H1 (cell line): ENCODE measurements around the gene UTS2B. TPM values are rescaled to one million over a fixed set of nuclear protein-coding genes. Genes with fewer than 3 reads are reported as not detected.

ENCODE experiments used
- CTCF ChIA-PET: fragments of 300-600 bp; sonication (Branson Sonifier 250); formaldehyde crosslinking; loops from one replicate; lab custom pipeline; 2021; ENCODE audit not compliant: partially characterized antibody; lab: Charles Lee
- POLR2A ChIA-PET: fragments of 300-600 bp; sonication (Branson Sonifier 250); formaldehyde crosslinking; loops from one replicate; lab custom pipeline; 2021; ENCODE audit warnings: inconsistent platforms; ENCODE audit not compliant: partially characterized antibody; lab: Charles Lee
- DNase-seq, 2 experiments: peaks; one replicate each; pipeline versions ENCODE4 v3.0.0 to v3.0.0-alpha.2; 2010 to 2022; ENCODE audit warnings: low spot score in 2 of 2, low read depth in 1 of 2, mixed read lengths in 1 of 2
- FAIRE-seq: peaks from 2 replicates; lab custom pipeline; 2011; peaks lifted over from hg19 to GRCh38; lab: Jason Lieb, UNC
- H2AFZ ChIP-seq: 2 replicates; pipeline ENCODE4 v1.8.1; 2012; ENCODE audit warnings: low read length, inconsistent platforms
- H2AK5ac ChIP-seq: 2 replicates; pipeline ENCODE4 v1.6.1; 2013; ENCODE audit warnings: low read depth, low read length
- H2BK120ac ChIP-seq: replicated peaks from 2 replicates; pipeline ENCODE3; 2013; ENCODE audit warnings: low read depth, low read length, inconsistent platforms
- H2BK12ac ChIP-seq: 2 replicates; pipeline ENCODE4 v1.6.1; 2013; ENCODE audit warnings: low read depth, low read length
- H2BK15ac ChIP-seq: 2 replicates; pipeline ENCODE4 v1.6.1; 2013; ENCODE audit warnings: low read length
- H2BK20ac ChIP-seq: 2 replicates; pipeline ENCODE4 v1.6.1; 2013; ENCODE audit warnings: low read length
- H2BK5ac ChIP-seq: 2 replicates; pipeline ENCODE4 v1.6.1; 2013; ENCODE audit warnings: low read depth, low read length
- H3K14ac ChIP-seq: 2 replicates; pipeline ENCODE4 v1.6.1; 2013; ENCODE audit warnings: inconsistent platforms; ENCODE audit not compliant: insufficient read length
- H3K18ac ChIP-seq: 2 replicates; pipeline ENCODE4 v1.6.1; 2013; ENCODE audit warnings: low read length; ENCODE audit errors: extremely low read depth
- H3K23ac ChIP-seq: 2 replicates; pipeline ENCODE4 v1.6.1; 2013; ENCODE audit warnings: inconsistent platforms; ENCODE audit not compliant: insufficient read length
- H3K23me2 ChIP-seq: 2 replicates; pipeline ENCODE4 v1.6.1; 2013; ENCODE audit warnings: low read depth, low read length
- H3K27ac ChIP-seq: 2 replicates; pipeline ENCODE4 v1.6.1; 2011; ENCODE audit warnings: low read depth, low read length, inconsistent platforms
- H3K27me3 ChIP-seq, 4 experiments: replicated peaks in 1 of 4; 1 replicate in 1 of 4; 2 replicates in 3 of 4; pipeline versions ENCODE4 v1.6.1 to v1.8.1; 2011 to 2013; ENCODE audit warnings: low read length in 3 of 4, mild to moderate bottlenecking in 3 of 4, inconsistent platforms in 2 of 4, mixed read lengths in 2 of 4, moderate library complexity in 1 of 4; ENCODE audit not compliant: control insufficient read depth in 3 of 4, insufficient read depth in 3 of 4; ENCODE audit errors: extremely low read depth in 1 of 4
- H3K36me3 ChIP-seq, 4 experiments: 2 replicates each; pipeline versions ENCODE4 v1.6.1 to v1.8.1; 2011 to 2013; ENCODE audit warnings: mild to moderate bottlenecking in 4 of 4, low read length in 3 of 4, moderate library complexity in 2 of 4, control low read depth in 1 of 4, inconsistent platforms in 1 of 4; ENCODE audit not compliant: insufficient read depth in 4 of 4, control insufficient read depth in 2 of 4
- H3K4ac ChIP-seq: replicated peaks from 2 replicates; pipeline ENCODE3; 2013; ENCODE audit warnings: low read length, low read depth, mixed read lengths, inconsistent platforms; ENCODE audit not compliant: insufficient read length
- H3K4me1 ChIP-seq, 4 experiments: replicated peaks in 1 of 4; 1 replicate in 1 of 4; 2 replicates in 3 of 4; pipeline versions ENCODE4 v1.6.1 to v1.8.1; 2011 to 2013; ENCODE audit warnings: low read length in 3 of 4, inconsistent platforms in 2 of 4, mixed read lengths in 1 of 4; ENCODE audit not compliant: insufficient read depth in 4 of 4, control insufficient read depth in 3 of 4
- H3K4me2 ChIP-seq, 2 experiments: 2 replicates each; pipeline versions ENCODE4 v1.6.1 to v1.8.1; 2011 to 2013; ENCODE audit warnings: low read depth in 2 of 2, low read length in 2 of 2, control low read depth in 1 of 2, inconsistent platforms in 1 of 2, mild to moderate bottlenecking in 1 of 2; ENCODE audit not compliant: insufficient read depth in 1 of 2
- H3K4me3 ChIP-seq, 4 experiments: fragments of 200-600, 300-600 bp in 1 of 4; sonication (generic), shearing (Covaris generic), sonication (Bioruptor Twin) in 1 of 4; 2 replicates each; pipeline versions ENCODE4 v1.5.1 to v1.8.1; 2011 to 2016; ENCODE audit warnings: low read length in 4 of 4, low read depth in 3 of 4, control low read depth in 2 of 4, inconsistent platforms in 2 of 4, mild to moderate bottlenecking in 2 of 4, mixed read lengths in 1 of 4, moderate library complexity in 1 of 4; ENCODE audit not compliant: insufficient read depth in 2 of 4; ENCODE audit errors: extremely low read depth in 1 of 4
- H3K56ac ChIP-seq: replicated peaks from 2 replicates; pipeline ENCODE3; 2013; ENCODE audit warnings: low read depth, mild to moderate bottlenecking, mixed read lengths, low read length, inconsistent platforms; ENCODE audit not compliant: insufficient read length
- H3K79me1 ChIP-seq: 2 replicates; pipeline ENCODE4 v1.6.1; 2013; ENCODE audit warnings: low read depth, low read length, control low read depth
- H3K79me2 ChIP-seq, 2 experiments: 2 replicates each; pipeline versions ENCODE4 v1.6.1 to v1.8.1; 2012 to 2013; ENCODE audit warnings: low read length in 2 of 2, mild to moderate bottlenecking in 2 of 2, inconsistent platforms in 1 of 2; ENCODE audit not compliant: insufficient read depth in 2 of 2, control insufficient read depth in 1 of 2
- H3K9ac ChIP-seq, 4 experiments: replicated peaks in 1 of 4; 1 replicate in 1 of 4; 2 replicates in 3 of 4; pipeline versions ENCODE4 v1.6.1 to v1.8.1; 2011 to 2013; ENCODE audit warnings: low read depth in 3 of 4, low read length in 3 of 4, control low read depth in 2 of 4, mild to moderate bottlenecking in 2 of 4, moderate library complexity in 2 of 4, inconsistent platforms in 1 of 4; ENCODE audit errors: extremely low read depth in 1 of 4
- H3K9me3 ChIP-seq, 2 experiments: 2 replicates each; pipeline versions ENCODE4 v1.6.1 to v1.8.1; 2012 to 2013; ENCODE audit warnings: mild to moderate bottlenecking in 2 of 2, moderate library complexity in 2 of 2, control low read depth in 1 of 2, inconsistent platforms in 1 of 2, low read depth in 1 of 2, low read length in 1 of 2, mixed read lengths in 1 of 2; ENCODE audit not compliant: insufficient read depth in 2 of 2
- H4K20me1 ChIP-seq, 2 experiments: replicated peaks in 1 of 2; 2 replicates each; pipeline versions ENCODE3 to v1.8.1; 2011 to 2013; ENCODE audit warnings: inconsistent platforms in 2 of 2, low read length in 2 of 2, mild to moderate bottlenecking in 1 of 2; ENCODE audit not compliant: insufficient read depth in 2 of 2, control insufficient read depth in 1 of 2
- H4K5ac ChIP-seq: 2 replicates; pipeline ENCODE4 v1.6.1; 2013; ENCODE audit warnings: low read length, low read depth, mixed read lengths, inconsistent platforms; ENCODE audit not compliant: insufficient read length
- H4K8ac ChIP-seq: 2 replicates; pipeline ENCODE4 v1.8.0; 2013; ENCODE audit warnings: mild to moderate bottlenecking, moderate library complexity, low read length, inconsistent platforms; ENCODE audit not compliant: insufficient read depth; ENCODE audit errors: extremely low read depth
- H4K91ac ChIP-seq: replicated peaks from 2 replicates; pipeline ENCODE3; 2013; ENCODE audit warnings: low read length, mixed read lengths, inconsistent platforms; ENCODE audit not compliant: insufficient read length
- BRCA1 ChIP-seq: IDR thresholded peaks from 2 replicates; pipeline ENCODE4 v1.6.1; 2012; ENCODE audit warnings: low read depth, low read length, improper control_type of control experiment
- WGBS, 2 experiments: shearing (Covaris generic) in 1 of 2; methylation state at CpG; one replicate each; pipeline versions ENCODE4 v1.1.6 to v1.1.7; 2013 to 2015; ENCODE audit warnings: low lambda C conversion rate in 2 of 2, mixed read lengths in 2 of 2, inconsistent platforms in 1 of 2, low coverage in 1 of 2, missing lambda C conversion rate in 1 of 2; ENCODE audit not compliant: insufficient replicate concordance in 2 of 2, insufficient coverage in 1 of 2, insufficient read length in 1 of 2; ENCODE audit errors: extremely low coverage in 1 of 2, missing lambda C conversion rate in 1 of 2; 5-methylcytosine and 5-hydroxymethylcytosine counted together
- polyA plus RNA-seq, 7 experiments: library from polyadenylated mRNA; depleted of rRNA in 3 of 7; stranded (reverse) in 5 of 7; unstranded in 2 of 7; fragments of >200 nt in 5 of 7; fragments of 200-250 nt in 2 of 7; gene quantifications; 1 replicate in 5 of 7; 2 replicates in 1 of 7; 4 replicates in 1 of 7; pipeline versions ENCODE4 v1.2.1 to v1.2.3, GENCODE V29; 2011 to 2013; ENCODE audit warnings: missing spikeins in 2 of 7, mixed read lengths in 2 of 7
- total RNA-seq: library from RNA; stranded (reverse); fragmentation: NEBNext Ultra II Directional; extraction: Animal tissue kit (Norgen Biotek cat#: 25700); gene quantifications from 2 replicates; pipeline ENCODE4 v1.2.1, GENCODE V29; 2021

The UTS2B gene
- total and polyA plus RNA-seq, 2 of the 8 experiments (the other 6 are each of a cell fraction or from before 2014, with no cell fraction given), result not detected

GRCh38 chr3:191292243-191293015, 37.9 kb downstream of the UTS2B start:
- H3K4me2 ChIP-seq, result no peak overlapping the region
- CTCF ChIA-PET, result no interaction called here
- TF ChIP-seq BRCA1, result no peak

More at GRCh38 chr3:191292243-191293015, 37.9 kb downstream of the UTS2B start:
- H3K18ac ChIP-seq, result no peak overlapping the region
- no peaks in the 10 kb centered on the region for H3K79me1 ChIP-seq
- no peaks in the 10 kb centered on the region for H3K27me3 ChIP-seq
- no peak overlapping the region for H2AFZ ChIP-seq
- POLR2A ChIA-PET, result no interaction called here
- H2BK12ac ChIP-seq, result no peak overlapping the region
- no peak overlapping the region for H4K8ac ChIP-seq
- H3K56ac ChIP-seq, result no peak overlapping the region
- no peaks in the 10 kb centered on the region for H3K23me2 ChIP-seq
- H2BK5ac ChIP-seq, result no peak overlapping the region
- H3K9ac ChIP-seq, result no peak overlapping the region
- H3K4ac ChIP-seq, result no peak overlapping the region
- no peak overlapping the region for H3K23ac ChIP-seq
- H3K4me3 ChIP-seq, result no peak overlapping the region
- no peak overlapping the region for H4K5ac ChIP-seq
- H3K36me3 ChIP-seq, result no peaks in the 10 kb centered on the region
- DNase-seq (no peak), FAIRE-seq (no peak)
- H3K14ac ChIP-seq, result no peak overlapping the region
- no peak overlapping the region for H2BK20ac ChIP-seq
- no peaks in the 10 kb centered on the region for H3K4me1 ChIP-seq
- H2BK120ac ChIP-seq, result no peak overlapping the region
- H2AK5ac ChIP-seq, result no peak overlapping the region
- WGBS, 2 experiments, result 88% methylated on average over 5 of the region's 5 CpGs; no CpG with 5 or more reads in 1 of the 2 experiments
- H4K20me1 ChIP-seq, result no peaks in the 10 kb centered on the region
- no peak overlapping the region for H4K91ac ChIP-seq
- no peaks in the 10 kb centered on the region for H3K9me3 ChIP-seq
- H2BK15ac ChIP-seq, result no peak overlapping the region
- H3K79me2 ChIP-seq, result no peaks in the 10 kb centered on the region
- no peak overlapping the region for H3K27ac ChIP-seq
